ENCODE measurements around the gene PKMYT1.

Gene PKMYT1

DNA sequence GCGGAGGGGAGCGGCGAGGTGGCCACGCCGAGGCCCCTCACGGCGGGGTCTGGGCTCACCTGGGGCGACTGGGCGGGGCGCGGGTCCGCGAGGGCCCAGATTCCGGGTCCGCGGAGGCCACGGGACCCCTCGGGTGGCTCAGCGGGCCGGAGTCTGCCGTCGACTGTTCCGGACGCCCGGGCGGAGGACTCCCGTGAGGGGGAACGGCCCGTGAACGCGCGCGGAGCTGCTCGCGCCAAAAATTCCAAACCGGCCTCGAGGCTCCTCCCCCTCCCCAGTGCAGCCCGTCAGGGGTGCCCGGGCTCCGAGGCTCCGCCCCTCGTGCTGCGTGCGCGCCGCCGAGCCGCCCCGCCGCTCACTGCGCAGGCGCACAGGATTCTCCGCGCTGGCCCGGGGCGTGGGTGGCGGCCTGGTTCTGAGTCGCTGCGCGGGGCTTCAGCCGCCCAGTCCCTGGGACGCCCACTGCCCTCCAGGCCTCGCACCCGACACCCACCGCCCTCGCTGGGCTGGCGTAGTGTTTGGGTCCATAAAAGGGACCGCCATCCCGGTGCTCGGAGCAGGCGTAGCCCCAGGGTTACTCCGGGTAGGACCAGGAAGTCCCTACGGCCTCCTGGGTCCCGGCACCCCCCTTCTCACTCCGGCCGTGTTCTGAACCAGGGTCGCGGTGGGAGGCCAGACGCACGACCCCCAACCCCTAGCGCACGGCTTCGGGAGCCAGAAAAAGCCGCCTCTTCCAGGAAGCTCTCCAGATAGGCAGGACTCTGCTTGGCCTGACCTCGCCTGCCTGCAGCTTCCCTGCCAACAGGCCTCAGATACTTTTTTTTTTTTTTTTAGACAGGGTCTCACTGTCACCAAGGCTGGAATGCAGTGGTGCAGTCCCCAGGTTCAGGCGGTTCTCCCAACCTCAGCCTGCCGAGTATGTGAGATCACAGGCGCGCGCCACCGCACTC, at the start of gene PKMYT1:
TSS of gene PKMYT1 (minus strand) at position 220 of the 950 bp plus-strand sequence. CDS start 789 bp downstream, outside the sequence.
- in situ Hi-C loops (cut with HindIII; ENCODE audit: low sequenced_read_pairs), result no loop called here
- TF ChIP-seq, protein P1, sequence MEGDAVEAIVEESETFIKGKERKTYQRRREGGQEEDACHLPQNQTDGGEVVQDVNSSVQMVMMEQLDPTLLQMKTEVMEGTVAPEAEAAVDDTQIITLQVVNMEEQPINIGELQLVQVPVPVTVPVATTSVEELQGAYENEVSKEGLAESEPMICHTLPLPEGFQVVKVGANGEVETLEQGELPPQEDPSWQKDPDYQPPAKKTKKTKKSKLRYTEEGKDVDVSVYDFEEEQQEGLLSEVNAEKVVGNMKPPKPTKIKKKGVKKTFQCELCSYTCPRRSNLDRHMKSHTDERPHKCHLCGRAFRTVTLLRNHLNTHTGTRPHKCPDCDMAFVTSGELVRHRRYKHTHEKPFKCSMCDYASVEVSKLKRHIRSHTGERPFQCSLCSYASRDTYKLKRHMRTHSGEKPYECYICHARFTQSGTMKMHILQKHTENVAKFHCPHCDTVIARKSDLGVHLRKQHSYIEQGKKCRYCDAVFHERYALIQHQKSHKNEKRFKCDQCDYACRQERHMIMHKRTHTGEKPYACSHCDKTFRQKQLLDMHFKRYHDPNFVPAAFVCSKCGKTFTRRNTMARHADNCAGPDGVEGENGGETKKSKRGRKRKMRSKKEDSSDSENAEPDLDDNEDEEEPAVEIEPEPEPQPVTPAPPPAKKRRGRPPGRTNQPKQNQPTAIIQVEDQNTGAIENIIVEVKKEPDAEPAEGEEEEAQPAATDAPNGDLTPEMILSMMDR (IDR thresholded peaks at IDR 0.05; ENCODE audit: low read depth, low read length, missing control alignments), result no peak

DNA sequence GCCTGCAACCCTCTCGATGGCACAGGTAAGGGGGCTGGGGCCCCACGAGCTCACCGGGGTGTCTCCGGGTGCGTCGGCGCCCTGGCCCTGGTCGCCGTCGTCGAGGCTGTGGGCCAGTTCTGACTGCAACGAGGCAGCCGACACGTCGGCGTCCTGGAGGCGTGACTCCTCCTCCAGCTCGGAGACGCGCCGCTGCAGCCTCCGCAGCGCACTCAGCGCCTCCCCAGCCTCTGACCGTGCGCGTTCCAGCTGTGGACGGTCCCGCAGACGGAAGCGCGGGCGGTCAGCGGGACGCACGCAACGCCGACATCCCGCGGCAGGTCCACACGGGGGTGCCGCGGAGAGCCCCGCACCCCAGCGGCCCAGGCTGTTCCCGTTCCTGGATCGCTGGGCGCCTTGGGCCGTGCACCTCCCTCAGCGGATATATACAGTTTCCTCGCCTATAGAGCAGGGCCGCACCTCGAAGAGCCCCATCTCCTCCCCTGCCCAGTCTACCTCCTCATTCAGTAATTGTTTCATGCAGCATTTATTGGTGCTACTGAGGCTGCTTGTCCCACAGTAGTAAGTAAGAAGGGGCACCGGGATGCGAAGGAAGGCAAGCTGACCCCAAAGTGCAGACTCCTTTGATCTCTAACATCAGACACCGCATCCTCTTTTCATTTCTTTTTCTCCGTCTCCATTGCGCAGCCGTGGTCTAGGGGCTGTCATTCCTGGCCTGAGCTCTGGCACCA, 49.4 kb upstream of the PKMYT1 start:
- H3K4me3 ChIP-seq (ENCODE audit: low read depth, low read length), result no peak overlapping the region
- in situ Hi-C loops (cut with HindIII; ENCODE audit: low sequenced_read_pairs), result no loop called here
- TF ChIP-seq, protein P1 (IDR thresholded peaks at IDR 0.05; ENCODE audit: low read depth, low read length, missing control alignments), result no peak
- no peak for DNase-seq (ENCODE audit: low read depth)

More for the DNA sequence above, at the start of gene PKMYT1:
- peak; percentile 34 for DNase-seq (ENCODE audit: low read depth)
- H3K4me3 ChIP-seq (ENCODE audit: low read depth, low read length), result peak within 1 kb of the TSS; percentile 68

DNA sequence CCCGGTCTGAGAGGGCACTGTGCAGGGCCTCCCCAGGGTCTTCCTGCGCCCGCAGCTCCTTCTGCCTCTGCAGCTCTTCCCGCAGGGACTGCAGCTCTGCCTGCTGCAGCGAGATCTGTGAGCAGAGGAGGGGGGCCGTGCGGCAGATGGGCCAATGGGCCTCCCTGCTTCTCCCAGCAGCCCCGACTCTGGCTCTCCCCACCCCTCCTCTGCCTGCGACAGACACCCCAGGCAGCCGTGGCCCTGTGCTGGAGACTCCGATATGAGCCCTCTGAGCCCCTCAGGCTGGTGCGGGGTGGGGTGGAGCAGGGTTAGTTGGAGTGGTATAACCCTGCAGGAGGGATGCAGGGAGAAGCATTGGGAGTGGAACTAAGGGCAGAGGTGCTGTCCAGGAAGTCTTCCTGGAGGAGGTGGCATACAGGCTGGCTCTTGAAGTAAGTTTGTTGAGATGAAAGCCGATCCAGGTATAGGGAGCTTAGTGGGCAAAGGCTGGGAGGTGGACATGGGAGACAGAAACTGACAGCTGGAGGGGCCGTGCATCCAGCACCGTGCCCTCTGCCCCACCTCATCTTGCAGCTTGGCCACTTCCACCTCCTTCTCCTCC, 48.6 kb upstream of the PKMYT1 start:
- no peak for DNase-seq (ENCODE audit: low read depth)
- no peak overlapping the region for H3K4me3 ChIP-seq (ENCODE audit: low read depth, low read length)
- in situ Hi-C loops (cut with HindIII; ENCODE audit: low sequenced_read_pairs), result no loop called here
- TF ChIP-seq, protein P1 (IDR thresholded peaks at IDR 0.05; ENCODE audit: low read depth, low read length, missing control alignments), result no peak

DNA sequence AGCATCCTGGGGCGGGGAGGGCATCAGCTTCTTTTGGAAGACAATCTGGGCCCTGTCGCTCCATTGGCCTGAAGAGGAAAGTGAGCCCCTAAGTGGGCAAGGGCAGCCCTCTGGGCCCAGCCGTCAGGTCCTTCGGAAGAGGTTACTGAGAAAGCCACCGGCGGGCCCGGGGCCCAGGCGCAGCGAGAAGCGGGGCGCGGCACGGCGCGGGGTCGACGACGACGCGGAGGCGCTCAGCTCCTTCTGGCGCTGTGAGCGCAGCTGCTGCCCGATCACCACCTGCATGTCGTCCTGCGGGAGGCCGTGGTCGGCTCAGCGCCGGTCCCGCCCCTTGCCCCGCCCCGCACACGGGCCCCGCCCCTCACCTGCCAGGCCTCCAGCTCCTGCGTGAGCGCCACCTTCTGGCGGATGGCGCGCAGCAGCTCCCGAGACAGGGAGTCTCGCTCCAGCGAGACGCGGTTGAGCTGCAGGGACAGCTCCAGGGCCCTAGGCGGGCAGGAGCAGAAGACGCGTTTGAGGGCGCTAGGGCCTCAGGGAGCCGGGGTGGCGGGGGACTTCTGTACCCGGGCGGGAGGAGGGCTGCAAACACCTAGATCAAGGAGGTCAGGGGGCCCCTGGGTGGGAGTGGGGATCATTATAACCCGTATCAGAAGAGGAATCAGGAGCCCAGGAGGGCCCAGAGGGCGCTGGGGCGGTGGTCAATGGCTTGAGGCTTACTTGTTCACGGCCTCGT, 47.9 kb upstream of the PKMYT1 start:
- no peak overlapping the region for H3K4me3 ChIP-seq (ENCODE audit: low read depth, low read length)
- in situ Hi-C loops (cut with HindIII; ENCODE audit: low sequenced_read_pairs), result no loop called here
- TF ChIP-seq, protein P1 (IDR thresholded peaks at IDR 0.05; ENCODE audit: low read depth, low read length, missing control alignments), result peak; percentile 74
- peak; percentile 35 for DNase-seq (ENCODE audit: low read depth)

DNA sequence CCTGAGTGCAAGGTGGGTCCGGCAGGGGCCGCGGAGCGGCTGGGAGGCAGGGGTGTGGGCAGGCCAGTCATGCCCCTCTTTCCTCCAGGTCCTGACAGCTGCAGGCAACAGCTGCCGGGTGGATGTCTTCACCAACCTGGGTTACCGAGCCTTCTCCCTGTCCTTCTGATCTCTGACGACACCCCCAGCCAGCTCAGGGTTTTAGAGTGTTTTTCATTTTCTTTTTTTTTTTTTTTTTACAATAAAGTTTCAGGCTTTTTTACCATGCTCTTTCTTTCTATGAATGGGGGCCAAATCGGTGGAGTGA, 47.2 kb upstream of the PKMYT1 start:
- TF ChIP-seq, protein P1 (IDR thresholded peaks at IDR 0.05; ENCODE audit: low read depth, low read length, missing control alignments), result no peak
- no peak overlapping the region for H3K4me3 ChIP-seq (ENCODE audit: low read depth, low read length)
- in situ Hi-C loops (cut with HindIII; ENCODE audit: low sequenced_read_pairs), result no loop called here
- no peak for DNase-seq (ENCODE audit: low read depth)
